Stimulated activated naive CD8-positive, alpha-beta T cell treated with anti-CD3 and anti-CD28 coated beads, Interleukin-15, amount 100 ng/mL, for 72 hours (primary cell): Measurements from ENCODE around the gene VWA3B.
"Not testable (repeated sequence)": the region's sequence is repeated elsewhere in the genome, so short reads cannot be mapped to it uniquely, and the experiment has no call there.

Source experiments
- ATAC-seq: fragments of 150-1000 bp; cut with Tn5 transposase; 2 replicates; pipeline ENCODE4 v1.10.0; 2021; ENCODE audit warnings: mild to moderate bottlenecking, moderate library complexity
- DNase-seq, 2 donors: peaks; one replicate each; pipeline ENCODE4 v3.0.0; 2021 to 2022
- H3K27ac Mint-ChIP-seq, 2 donors: one replicate each; pipeline ENCODE4 v1.8.0; 2022; ENCODE audit warnings: mild to moderate bottlenecking in 2 of 2, mixed read lengths in 2 of 2, moderate library complexity in 2 of 2
- H3K27me3 Mint-ChIP-seq: one replicate; pipeline ENCODE4 v1.8.0; 2022; ENCODE audit warnings: mixed read lengths
- H3K4me1 Mint-ChIP-seq: one replicate; pipeline ENCODE4 v1.8.0; 2022; ENCODE audit warnings: mild to moderate bottlenecking, mixed read lengths
- H3K4me3 Mint-ChIP-seq, 2 donors: one replicate each; pipeline ENCODE4 v1.8.0; 2022; ENCODE audit warnings: mild to moderate bottlenecking in 2 of 2, mixed read lengths in 2 of 2, moderate library complexity in 1 of 2
- H3K9me3 Mint-ChIP-seq, 2 donors: one replicate each; pipeline ENCODE4 v1.8.0; 2022; ENCODE audit warnings: mixed read lengths in 2 of 2

Gene VWA3B

DNA sequence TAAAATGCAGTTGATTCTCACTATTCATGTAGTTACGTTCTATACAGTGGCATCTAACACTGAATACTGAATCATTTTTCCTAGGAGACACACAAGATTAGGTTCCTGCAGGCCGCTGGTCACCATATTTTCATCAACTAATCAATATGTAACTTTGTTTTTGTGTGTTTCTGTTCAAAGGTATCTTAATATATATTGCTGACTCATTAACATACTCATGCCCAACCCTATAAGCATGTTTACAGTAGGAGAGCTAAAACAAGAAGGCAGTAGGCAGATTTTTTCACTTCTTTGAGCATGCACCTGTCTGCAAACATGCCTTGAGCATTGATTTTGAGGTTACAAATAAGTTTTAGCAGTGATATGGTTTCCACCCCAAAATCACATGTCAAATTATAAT is 229.0 kb downstream of the VWA3B start:
- no peak overlapping the region for H3K4me3 Mint-ChIP-seq
- H3K27me3 Mint-ChIP-seq: peaks cover 38% of the 10 kb centered on the region
- H3K4me1 Mint-ChIP-seq: no peaks in the 10 kb centered on the region
- H3K27ac Mint-ChIP-seq: no peak overlapping the region
- H3K9me3 Mint-ChIP-seq: peaks cover 19 to 20% of the 10 kb centered on the region in 2 donors
- ATAC-seq (no peak), DNase-seq (no peak)

DNA sequence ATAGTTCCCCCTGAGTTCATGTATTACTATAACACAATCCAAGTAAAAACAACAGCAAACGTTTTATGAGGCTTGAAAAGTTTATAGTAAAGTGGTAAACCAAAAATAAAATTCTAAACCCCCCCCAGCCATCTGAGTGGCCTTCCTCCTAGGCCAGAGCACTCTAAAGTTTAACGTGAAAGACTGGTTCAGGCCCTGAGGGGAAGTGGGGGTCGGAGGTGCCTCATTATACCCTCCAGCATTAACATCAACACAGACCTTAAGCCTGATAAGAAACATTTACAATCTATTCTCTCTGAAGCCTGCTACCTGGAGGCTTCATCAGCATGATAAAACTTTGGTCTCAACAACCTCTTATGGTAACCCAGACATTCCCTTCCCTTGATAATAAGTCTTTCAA is 230.2 kb downstream of the VWA3B start:
- H3K9me3 Mint-ChIP-seq: peaks cover 26 to 28% of the 10 kb centered on the region in 2 donors
- H3K27me3 Mint-ChIP-seq: peaks cover 31% of the 10 kb centered on the region
- no peak overlapping the region for H3K4me3 Mint-ChIP-seq
- ATAC-seq: no peak
- no peaks in the 10 kb centered on the region for H3K4me1 Mint-ChIP-seq
- H3K27ac Mint-ChIP-seq: no peak overlapping the region
- DNase-seq: no peak

DNA sequence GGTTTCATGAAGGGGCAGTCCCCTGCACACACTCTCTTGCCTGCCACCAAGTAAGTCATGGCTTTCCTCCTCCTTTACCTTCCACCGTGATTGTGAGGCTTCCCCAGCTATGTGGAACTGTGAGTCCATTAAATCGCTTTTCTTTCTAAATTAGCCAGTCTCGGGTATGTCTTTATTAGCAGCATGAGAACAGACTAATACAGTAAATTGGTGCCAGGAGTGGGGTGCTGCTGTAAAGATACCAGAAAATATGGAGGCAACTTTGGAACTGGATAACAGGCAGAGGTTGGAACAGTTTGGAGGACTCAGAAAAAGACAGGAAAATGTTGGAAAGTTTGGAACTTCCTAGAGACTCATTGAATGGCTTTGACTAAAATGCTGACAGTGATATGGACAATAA is 233.2 kb downstream of the VWA3B start:
- H3K4me3 Mint-ChIP-seq, H3K4me1 Mint-ChIP-seq, ATAC-seq, DNase-seq, H3K27ac Mint-ChIP-seq: not testable (repeated sequence)
- peaks cover 20% of the 10 kb centered on the region for H3K27me3 Mint-ChIP-seq
- H3K9me3 Mint-ChIP-seq: peaks cover 38 to 41% of the 10 kb centered on the region in 2 donors

DNA sequence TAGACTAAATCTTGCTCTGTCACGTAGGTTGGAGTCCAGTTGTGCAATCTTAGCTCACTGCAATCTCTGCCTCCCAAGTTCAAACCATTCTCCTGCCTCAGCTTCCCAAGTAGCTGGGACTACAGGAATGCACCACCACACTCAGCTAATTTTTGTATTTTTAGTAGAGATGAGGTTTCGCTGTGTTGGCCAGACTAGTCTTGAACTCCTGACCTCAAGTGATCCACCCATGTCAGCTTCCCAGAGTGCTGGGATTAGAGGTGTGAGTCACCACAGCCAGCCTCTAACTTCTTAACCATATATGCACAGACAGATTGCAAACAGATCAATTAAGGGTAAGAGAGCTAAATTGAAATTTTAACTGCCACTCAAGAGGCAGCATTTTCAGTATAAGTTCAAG is 237.2 kb downstream of the VWA3B start:
- no peak for DNase-seq
- Mint-ChIP-seq H3K27ac (no peak overlapping the region), H3K27me3 (peaks cover 10% of the 10 kb centered on the region), H3K4me3 (no peak overlapping the region), H3K4me1 (no peaks in the 10 kb centered on the region), H3K9me3 (peaks cover 35 to 44% of the 10 kb centered on the region in 2 donors)
- no peak for ATAC-seq

DNA sequence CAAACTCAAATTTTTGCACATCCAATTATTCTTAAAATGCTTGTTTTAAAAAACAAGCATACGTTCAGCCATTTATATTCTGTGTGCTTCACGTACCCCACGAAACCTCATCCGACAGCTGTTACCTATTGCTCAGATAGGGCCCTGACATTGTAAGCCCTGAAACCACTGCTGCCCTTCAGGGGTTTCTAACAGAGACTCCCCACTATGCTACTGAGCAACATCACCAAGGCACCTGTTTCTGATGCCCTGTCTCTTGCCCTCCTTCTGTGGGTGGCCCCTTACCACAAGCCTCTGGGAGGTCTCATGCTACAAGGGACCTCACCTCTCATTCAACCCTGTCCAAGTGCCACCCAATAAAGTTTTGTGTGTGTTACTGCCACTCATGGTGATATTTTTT is 240.8 kb downstream of the VWA3B start:
- ATAC-seq: no peak
- no peaks in the 10 kb centered on the region for H3K4me1 Mint-ChIP-seq
- peaks cover 23% of the 10 kb centered on the region for H3K27me3 Mint-ChIP-seq
- no peak overlapping the region for H3K4me3 Mint-ChIP-seq
- no peak overlapping the region for H3K27ac Mint-ChIP-seq
- DNase-seq: no peak
- H3K9me3 Mint-ChIP-seq: peaks cover 10 to 15% of the 10 kb centered on the region in 2 donors

DNA sequence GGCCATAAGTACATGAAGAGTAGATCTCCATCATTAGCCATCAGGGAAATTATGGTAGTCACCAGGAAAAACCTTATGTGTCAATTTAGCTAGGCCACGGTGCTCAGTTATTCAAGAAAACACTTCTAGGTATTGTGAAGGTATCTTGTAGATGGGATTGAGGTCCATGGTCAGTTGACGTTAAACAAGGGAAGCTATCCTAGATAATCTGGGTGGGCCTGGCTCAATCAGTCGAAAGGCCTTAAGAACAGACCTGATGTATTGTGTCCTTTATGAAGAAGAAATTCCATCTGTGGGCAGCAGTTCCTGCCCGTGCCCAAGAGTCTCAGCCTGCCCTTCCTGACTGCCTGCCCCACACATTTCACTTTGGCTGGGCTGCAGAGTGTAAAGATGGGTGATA is 242.6 kb downstream of the VWA3B start:
- no peak for DNase-seq
- Mint-ChIP-seq H3K4me3 (no peak overlapping the region), H3K9me3 (peaks cover 0 to 6% of the 10 kb centered on the region in 2 donors), H3K27me3 (peaks cover 13% of the 10 kb centered on the region), H3K27ac (no peak overlapping the region), H3K4me1 (no peaks in the 10 kb centered on the region)
- ATAC-seq: no peak

DNA sequence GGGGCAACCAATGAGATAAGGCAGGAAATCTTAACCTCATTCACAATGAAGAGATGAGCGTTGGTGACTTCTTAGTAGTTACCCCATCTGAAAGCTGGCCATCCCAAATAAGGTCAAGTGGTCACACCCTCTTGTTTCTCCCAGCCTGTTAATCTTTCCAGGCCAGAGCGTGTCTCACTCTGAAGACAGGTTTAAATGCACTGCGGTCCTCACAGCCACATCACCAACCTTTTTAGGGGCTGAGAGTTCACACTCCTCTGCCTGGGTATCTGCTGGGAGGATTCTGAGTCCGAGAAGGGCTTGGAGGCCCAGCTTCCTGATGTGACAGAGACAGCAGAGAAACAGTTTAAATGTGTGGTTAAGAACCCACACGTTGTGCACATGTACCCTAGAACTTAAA is 246.0 kb downstream of the VWA3B start:
- peaks cover 25% of the 10 kb centered on the region for H3K27me3 Mint-ChIP-seq
- no peaks in the 10 kb centered on the region for H3K4me1 Mint-ChIP-seq
- no peak for ATAC-seq
- DNase-seq: no peak
- H3K4me3 Mint-ChIP-seq: no peak overlapping the region
- no peak overlapping the region for H3K27ac Mint-ChIP-seq
- H3K9me3 Mint-ChIP-seq: peaks cover 0 to 2% of the 10 kb centered on the region in 2 donors

DNA sequence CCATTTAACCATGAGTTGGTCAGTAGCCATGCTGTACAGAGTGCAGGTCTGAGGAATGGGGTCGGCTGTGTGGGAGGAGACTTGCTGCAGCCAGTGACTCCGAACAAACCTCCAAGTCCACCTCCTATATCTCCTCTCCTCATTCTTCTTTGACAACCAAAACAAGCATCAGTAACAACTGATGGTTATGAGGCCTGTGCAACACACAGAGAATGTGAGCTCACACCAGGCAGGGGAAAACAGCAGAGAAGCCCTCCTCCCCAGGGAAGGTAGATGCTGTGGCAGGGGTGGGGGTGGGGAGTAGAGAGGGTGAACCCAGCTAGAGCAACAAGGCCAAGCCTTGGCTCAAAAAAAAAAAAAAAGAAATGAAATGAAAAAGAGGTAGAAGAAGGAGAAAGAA is 247.0 kb downstream of the VWA3B start:
- no peak overlapping the region for H3K27ac Mint-ChIP-seq
- H3K9me3 Mint-ChIP-seq: no peaks in the 10 kb centered on the region
- ATAC-seq (no peak), DNase-seq (no peak)
- no peak overlapping the region for H3K4me3 Mint-ChIP-seq
- H3K4me1 Mint-ChIP-seq: no peaks in the 10 kb centered on the region
- peaks cover 26% of the 10 kb centered on the region for H3K27me3 Mint-ChIP-seq

DNA sequence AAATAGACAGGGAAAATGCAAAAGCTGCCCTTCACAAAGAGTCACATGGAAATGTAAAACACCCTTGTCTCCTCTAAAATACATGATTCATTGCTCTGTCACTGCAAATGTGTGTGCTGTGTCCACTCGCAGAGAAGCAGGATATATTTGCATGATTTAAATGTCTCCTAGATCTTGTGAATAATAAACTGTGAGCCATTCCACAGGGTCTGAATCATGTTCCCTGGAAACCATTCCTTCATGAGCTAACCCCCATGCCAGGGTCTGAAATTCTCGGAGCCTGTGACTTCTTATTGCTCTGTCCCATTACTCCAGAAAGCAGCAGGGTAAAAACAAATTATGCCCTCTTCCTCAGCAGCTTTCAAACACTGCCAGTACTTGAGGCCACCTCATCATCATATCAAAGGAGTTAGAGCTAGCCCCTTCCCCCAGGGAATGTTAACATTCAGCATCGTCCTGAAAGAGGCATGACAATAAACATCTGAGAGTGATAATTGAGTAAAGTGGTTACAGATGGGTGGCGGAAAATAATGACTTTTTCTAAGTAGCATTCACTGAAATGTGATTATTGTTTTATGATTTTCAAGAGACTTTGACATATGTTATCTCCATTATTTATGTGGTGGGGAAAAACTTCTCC is 247.6 kb downstream of the VWA3B start:
- no peak overlapping the region for H3K27ac Mint-ChIP-seq
- no peak for DNase-seq
- no peak for ATAC-seq
- no peaks in the 10 kb centered on the region for H3K9me3 Mint-ChIP-seq
- no peak overlapping the region for H3K4me3 Mint-ChIP-seq
- no peaks in the 10 kb centered on the region for H3K4me1 Mint-ChIP-seq
- peaks cover 32% of the 10 kb centered on the region for H3K27me3 Mint-ChIP-seq

DNA sequence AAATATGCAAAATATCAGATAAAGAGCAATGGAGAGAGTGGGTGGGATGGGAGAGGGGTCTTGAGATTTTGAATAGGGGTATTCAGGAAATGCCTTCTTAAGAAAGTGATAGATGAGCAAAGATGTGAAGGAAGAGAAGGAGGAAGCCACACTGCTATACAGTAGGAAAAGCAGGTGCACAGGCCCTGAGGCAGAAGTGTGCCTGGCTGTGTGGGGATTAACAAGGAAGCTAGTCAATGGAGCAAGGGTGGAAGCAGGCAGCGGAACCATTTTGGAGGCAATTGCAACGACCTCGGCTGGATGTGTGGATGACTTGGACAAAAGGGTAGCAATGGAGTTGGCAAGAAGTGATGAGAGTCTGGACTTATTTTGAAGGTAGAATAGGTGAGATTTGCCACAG is 248.3 kb downstream of the VWA3B start:
- no peak for DNase-seq
- no peak overlapping the region for H3K4me3 Mint-ChIP-seq
- peaks cover 36% of the 10 kb centered on the region for H3K27me3 Mint-ChIP-seq
- H3K27ac Mint-ChIP-seq: no peak overlapping the region
- no peaks in the 10 kb centered on the region for H3K9me3 Mint-ChIP-seq
- ATAC-seq: no peak
- no peaks in the 10 kb centered on the region for H3K4me1 Mint-ChIP-seq

DNA sequence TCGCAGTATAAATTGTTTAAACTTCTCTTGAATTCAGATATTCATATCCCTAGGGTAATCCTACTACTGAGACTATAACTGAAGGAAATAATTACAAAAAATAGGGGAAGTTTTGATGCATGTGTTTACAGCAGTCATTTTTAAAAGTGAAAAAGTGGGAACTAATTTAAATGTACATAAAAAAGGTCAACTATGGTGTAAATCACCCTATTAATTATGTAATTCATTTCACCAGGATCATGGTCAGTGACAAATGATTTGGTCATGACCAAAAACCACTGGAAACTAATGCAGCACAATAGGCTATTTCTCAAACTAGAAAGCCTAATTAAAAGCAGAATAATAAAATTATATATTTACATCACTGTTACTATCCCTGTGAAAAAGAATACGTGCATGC is 254.3 kb downstream of the VWA3B start:
- no peaks in the 10 kb centered on the region for H3K9me3 Mint-ChIP-seq
- DNase-seq (no peak), ATAC-seq (no peak)
- peaks cover 6% of the 10 kb centered on the region for H3K4me1 Mint-ChIP-seq
- peaks cover 53% of the 10 kb centered on the region for H3K27me3 Mint-ChIP-seq
- no peak overlapping the region for H3K4me3 Mint-ChIP-seq
- H3K27ac Mint-ChIP-seq: no peak overlapping the region

DNA sequence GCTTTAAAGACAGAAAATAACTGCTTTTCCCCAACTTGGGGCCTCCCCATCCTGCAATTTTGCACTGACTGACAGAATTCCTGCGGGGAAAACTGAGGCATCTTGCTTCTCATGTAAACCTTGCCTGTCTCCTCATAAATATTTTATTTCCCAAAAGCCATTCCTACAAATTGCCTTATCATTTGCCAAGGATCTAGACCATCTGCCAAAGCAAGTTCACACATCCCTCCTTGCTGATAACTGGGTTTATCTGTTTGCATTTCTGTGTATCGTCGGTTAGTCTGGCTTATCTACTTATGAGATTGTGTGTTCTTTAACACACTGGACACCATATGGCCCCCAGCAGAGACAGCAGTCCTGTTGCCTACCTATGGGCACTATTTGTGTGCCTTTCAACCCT is 256.3 kb downstream of the VWA3B start:
- no peak for DNase-seq
- Mint-ChIP-seq H3K4me3 (no peak overlapping the region), H3K27me3 (peaks cover 73% of the 10 kb centered on the region), H3K9me3 (no peaks in the 10 kb centered on the region), H3K27ac (no peak overlapping the region), H3K4me1 (peaks cover 22% of the 10 kb centered on the region)
- ATAC-seq: no peak

DNA sequence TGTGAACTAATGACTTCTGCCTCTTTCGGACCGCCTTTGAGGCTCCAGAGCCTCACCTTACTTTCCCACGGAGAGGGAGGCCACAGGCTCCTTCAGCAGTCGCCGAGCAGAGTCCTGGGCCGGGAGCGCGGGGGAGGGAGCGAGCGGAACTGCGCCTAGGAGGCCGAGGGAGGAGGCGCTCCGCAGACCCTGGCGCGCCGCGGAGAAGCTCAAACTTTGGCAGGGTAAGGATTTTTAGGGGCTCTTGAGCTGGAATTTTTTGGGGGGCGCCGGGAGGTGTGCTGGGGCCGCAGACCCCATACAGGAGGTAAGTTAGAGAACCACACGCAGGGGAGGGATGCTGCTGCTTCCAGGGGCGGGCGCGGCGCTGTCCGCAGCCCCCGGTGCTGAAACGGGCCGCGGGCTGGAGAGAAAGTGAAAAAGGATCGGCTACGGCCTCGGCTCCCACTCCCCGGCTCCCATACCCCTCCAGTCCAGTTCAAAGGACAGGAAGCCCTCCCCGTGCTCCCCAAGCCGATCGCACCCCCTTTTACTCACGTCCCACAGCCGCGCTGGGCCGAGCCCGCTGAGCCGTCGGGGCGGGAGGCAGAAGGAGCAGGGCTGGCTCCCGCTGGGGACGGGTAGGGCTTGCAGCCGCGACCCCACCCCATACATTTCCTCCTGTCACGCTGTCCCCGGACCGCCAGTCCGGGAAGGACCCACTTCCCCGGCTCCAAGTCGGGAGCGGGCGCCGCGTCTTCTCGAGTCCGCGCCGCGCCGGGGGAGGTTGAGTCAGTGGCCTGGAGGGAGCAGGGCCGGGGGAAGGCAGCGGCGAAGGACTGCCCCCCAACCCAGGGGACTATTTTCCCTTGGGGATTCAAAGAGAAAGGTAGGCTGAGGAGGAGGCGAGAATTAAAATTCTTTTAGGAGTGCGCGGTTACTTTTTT is 259.6 kb downstream of the VWA3B start, which contains the start of gene CNGA3:
TSS of gene CNGA3 (plus strand) at position 146 of the 926 bp plus-strand sequence. CDS start 23,520 bp downstream, outside the sequence.
- ATAC-seq: no peak
- no peak within 1 kb of the TSS for H3K27ac Mint-ChIP-seq
- H3K4me3 Mint-ChIP-seq: peak within 1 kb of the TSS; percentile 44 to 68
- peaks cover 93% of the 10 kb centered on the region for H3K27me3 Mint-ChIP-seq
- peak; percentile 16 to 27 for DNase-seq
- H3K9me3 Mint-ChIP-seq: no peaks in the 10 kb centered on the region
- peaks cover 25% of the 10 kb centered on the region for H3K4me1 Mint-ChIP-seq

DNA sequence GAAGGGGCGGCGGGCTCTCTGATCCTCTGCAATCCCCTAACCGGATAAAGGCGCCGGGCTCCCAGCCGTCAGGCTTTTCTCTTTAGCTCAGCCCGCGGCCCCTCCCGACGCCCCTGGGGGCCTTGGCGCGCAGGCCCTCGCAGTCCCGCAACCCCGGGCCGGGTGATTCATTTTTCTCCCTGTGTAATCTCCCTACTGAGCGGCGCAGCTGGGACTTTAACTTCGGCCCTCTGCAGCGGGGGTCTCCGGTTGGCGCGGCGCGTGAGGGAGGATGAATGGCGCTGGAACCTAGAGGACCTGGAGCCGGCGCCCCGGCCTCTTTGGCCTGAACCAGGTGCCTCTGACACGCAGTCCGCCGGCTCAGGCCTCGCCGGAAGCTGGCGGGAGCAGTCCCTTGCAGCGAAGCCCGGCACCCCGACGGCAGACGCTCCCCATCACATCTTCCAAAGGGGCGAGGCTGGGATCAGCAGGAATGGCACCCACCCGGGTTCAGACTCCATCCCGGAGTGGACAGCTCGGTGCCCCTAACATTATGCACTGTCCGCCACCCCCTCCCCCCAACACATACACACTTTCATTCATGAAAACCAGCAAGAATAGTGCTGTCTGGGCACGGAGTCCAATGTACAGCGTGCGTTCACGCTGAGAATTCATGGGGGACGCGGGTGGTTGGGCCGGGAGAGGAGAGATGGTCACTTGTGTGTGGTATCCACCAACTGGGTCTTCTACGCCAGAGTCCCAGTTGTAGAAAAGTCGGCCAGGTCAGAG is 260.5 kb downstream of the VWA3B start:
- H3K9me3 Mint-ChIP-seq: no peaks in the 10 kb centered on the region
- H3K27ac Mint-ChIP-seq: no peak overlapping the region
- DNase-seq (no peak), ATAC-seq (peak; percentile 42)
- H3K4me3 Mint-ChIP-seq: peak overlapping the region; percentile 13 to 29
- H3K4me1 Mint-ChIP-seq: peaks cover 25% of the 10 kb centered on the region
- H3K27me3 Mint-ChIP-seq: peaks cover 95% of the 10 kb centered on the region

DNA sequence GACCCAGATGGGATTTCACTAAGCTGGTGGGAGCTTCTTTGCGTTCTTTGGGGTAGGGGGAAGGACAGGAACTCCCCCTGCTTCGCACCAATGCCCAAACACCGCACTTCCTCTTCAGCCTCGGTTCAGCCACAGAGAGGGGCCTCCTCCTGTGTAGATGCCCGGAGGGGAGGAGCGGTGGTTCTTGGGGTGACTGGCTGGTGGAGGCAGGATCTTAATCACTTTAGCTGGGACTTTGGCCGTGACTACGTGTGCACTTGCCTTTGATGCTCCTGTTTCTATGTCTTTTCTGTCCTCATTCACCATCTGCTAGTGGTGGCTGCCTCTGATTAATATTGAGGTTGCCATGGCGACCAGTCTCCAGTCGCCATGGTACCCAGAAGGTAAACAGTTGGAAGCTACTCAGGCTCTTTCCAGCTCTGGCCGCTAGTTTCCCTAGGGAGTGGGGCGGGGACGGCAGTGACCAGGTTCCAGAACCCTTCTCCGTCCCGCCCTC is 261.1 kb downstream of the VWA3B start:
- Mint-ChIP-seq H3K27me3 (peaks cover 89% of the 10 kb centered on the region), H3K4me1 (peaks cover 25% of the 10 kb centered on the region), H3K9me3 (no peaks in the 10 kb centered on the region), H3K27ac (no peak overlapping the region), H3K4me3 (no peak overlapping the region)
- peak; percentile 60 for ATAC-seq
- peak in 1 of 2 donors; percentile 11 for DNase-seq
